Gastrocnemius medialis (tissue), 4 donors: Measurements from ENCODE around the gene ZNF319.

Experiments
- POLR2A ChIP-seq, 2 donors: fragments of 450-650 bp; IDR thresholded peaks; one replicate each; pipeline ENCODE4 v1.6.1; 2017; ENCODE audit warnings: antibody characterized with exemption in 2 of 2, mild to moderate bottlenecking in 2 of 2, moderate library complexity in 2 of 2
- TF ChIP-seq, protein P1 (sequence below), 5 experiments: fragments of 450-650 bp in 3 of 5; fragments of 200-600 bp in 2 of 5; sonication (generic) in 2 of 5; IDR thresholded peaks in 4 of 5; conservative IDR thresholded peaks in 1 of 5; 1 replicate in 4 of 5; 2 replicates in 1 of 5; pipeline ENCODE4 v1.5.1; 2016 to 2019; ENCODE audit warnings: antibody characterized with exemption in 5 of 5, mild to moderate bottlenecking in 3 of 5, moderate library complexity in 3 of 5

DNA sequence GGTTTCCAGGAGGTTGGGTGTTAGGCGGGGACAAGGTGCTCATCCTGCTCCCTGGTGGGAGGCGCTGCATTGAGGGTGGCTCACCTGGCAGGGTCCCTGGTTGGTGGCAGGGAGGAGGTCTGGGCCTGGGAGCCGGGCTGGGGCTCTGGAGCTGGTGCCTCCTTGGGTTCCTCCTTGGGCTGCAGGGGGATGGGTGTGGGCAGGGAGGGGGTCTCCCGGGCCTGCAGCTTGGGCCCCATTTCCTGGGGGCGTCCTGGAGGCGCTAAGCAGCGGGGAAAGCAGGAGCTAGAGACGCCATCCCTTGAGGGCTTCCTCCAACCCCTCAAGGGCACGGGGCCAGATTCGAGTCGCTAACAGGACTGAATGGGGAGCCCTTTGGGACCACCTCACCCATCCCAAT lies 40.7 kb downstream of the ZNF319 start:
- TF ChIP-seq, protein P1, sequence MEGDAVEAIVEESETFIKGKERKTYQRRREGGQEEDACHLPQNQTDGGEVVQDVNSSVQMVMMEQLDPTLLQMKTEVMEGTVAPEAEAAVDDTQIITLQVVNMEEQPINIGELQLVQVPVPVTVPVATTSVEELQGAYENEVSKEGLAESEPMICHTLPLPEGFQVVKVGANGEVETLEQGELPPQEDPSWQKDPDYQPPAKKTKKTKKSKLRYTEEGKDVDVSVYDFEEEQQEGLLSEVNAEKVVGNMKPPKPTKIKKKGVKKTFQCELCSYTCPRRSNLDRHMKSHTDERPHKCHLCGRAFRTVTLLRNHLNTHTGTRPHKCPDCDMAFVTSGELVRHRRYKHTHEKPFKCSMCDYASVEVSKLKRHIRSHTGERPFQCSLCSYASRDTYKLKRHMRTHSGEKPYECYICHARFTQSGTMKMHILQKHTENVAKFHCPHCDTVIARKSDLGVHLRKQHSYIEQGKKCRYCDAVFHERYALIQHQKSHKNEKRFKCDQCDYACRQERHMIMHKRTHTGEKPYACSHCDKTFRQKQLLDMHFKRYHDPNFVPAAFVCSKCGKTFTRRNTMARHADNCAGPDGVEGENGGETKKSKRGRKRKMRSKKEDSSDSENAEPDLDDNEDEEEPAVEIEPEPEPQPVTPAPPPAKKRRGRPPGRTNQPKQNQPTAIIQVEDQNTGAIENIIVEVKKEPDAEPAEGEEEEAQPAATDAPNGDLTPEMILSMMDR (IDR thresholded peaks at IDR 0.05 in 4 of 5, conservative IDR thresholded peaks at IDR 0.05 in 1 of 5), result no peak
- TF ChIP-seq POLR2A (IDR thresholded peaks at IDR 0.05), result no peak
